GM18502 (cell line): ENCODE measurements around the gene SLC35E4.

Experiments used
- ATAC-seq: cut with Tn5 transposase; IDR thresholded peaks from one replicate; pipeline ENCODE4 v1.9.1; 2021; ENCODE audit warnings: mild to moderate bottlenecking; ENCODE audit not compliant: unreplicated experiment, poor library complexity

SLC35E4 gene

GRCh38 chr22:30681831-30682230 lies 46.2 kb downstream of the SLC35E4 start:
- no peak for ATAC-seq

- ATAC-seq = no peak
Observed at GRCh38 chr22:30685178-30685577, 49.6 kb downstream of the SLC35E4 start.

GRCh38 chr22:30687358-30687757 lies 51.8 kb downstream of the SLC35E4 start:
- ATAC-seq = no peak

- ATAC-seq = no peak
Observed at GRCh38 chr22:30689622-30690021, 54.0 kb downstream of the SLC35E4 start.

- no peak for ATAC-seq
Observed at GRCh38 chr22:30691204-30691603, 55.6 kb downstream of the SLC35E4 start.

- no peak for ATAC-seq
Observed at GRCh38 chr22:30694171-30694639, 58.6 kb downstream of the SLC35E4 start.

DNA sequence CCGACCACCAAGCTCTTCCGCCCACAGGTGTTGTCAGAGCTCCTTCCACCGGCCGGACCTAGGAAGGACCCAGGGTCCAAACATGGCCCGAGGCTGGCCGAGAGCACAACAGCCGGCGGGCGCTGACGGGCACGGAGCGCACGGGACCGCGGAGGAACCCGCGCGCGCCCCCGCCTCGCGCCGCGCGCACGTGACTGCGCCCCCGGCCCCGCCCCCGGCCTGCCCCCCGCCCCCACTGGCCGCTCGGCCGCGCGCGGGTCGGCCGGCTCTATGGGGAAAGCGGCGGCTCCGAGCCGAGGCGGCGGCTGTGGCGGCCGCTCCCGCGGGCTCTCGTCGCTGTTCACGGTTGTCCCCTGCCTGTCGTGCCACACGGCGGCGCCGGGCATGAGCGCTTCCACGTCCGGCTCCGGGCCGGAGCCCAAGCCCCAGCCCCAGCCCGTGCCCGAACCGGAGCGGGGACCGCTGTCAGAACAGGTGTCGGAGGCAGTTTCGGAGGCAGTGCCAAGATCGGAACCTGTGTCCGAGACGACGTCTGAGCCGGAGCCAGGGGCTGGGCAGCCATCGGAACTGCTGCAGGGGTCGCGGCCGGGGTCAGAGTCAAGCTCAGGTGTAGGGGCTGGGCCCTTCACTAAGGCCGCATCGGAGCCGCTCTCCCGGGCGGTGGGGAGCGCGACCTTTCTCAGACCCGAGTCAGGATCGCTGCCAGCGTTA lies 59.2 kb downstream of the SLC35E4 start, which contains the start of gene OSBP2:
Gene OSBP2, plus strand, starts transcription at position 235 of the 711 bp plus-strand sequence. Its CDS starts 36 bp downstream, at position 271.
- no peak for ATAC-seq

- ATAC-seq = no peak
Observed at GRCh38 chr22:30695351-30695851, 59.8 kb downstream of the SLC35E4 start.

GRCh38 chr22:30695871-30696655 lies 60.5 kb downstream of the SLC35E4 start:
- ATAC-seq = no peak
